ENCODE data around the gene IFNL2. TPM values are rescaled to one million over a fixed set of nuclear protein-coding genes. Genes with fewer than 3 reads are reported as not detected.

The IFNL2 gene
- total and polyA plus RNA-seq, 2 donors (not counting 3 experiments of a cell fraction or from before 2014, with no cell fraction given) = not detected

- intact Hi-C loops (cut with micrococcal nuclease) = no loop called here
- H3K79me2 ChIP-seq (ENCODE audit: control insufficient read depth, insufficient read depth, low read length) = no peaks in the 10 kb centered on the region
- no peak overlapping the region for H2AFZ ChIP-seq (ENCODE audit: low read depth, low read length)
- H3K9me1 ChIP-seq (replicated peaks; ENCODE audit: control insufficient read depth, extremely low read depth, insufficient read depth, low read length) = no peaks in the 10 kb centered on the region
- H3K4me1 ChIP-seq (ENCODE audit: control insufficient read depth, extremely low read depth, insufficient read depth, low read length) = no peaks in the 10 kb centered on the region
- H4K20me1 ChIP-seq (replicated peaks; ENCODE audit: control insufficient read depth, extremely low read depth, insufficient read depth, low read length) = no peaks in the 10 kb centered on the region
- H3K9ac ChIP-seq (replicated peaks; ENCODE audit: extremely low read depth, insufficient read depth, low read length) = no peak overlapping the region
- no peaks in the 10 kb centered on the region for H3K9me3 ChIP-seq (replicated peaks; ENCODE audit: control insufficient read depth, insufficient read depth, low read length)
- no peaks in the 10 kb centered on the region for H3K36me3 ChIP-seq (ENCODE audit: control insufficient read depth in 2 of 2, extremely low read depth in 1 of 2, insufficient read depth in 2 of 2, low read length in 2 of 2)
- FAIRE-seq (no peak), DNase-seq (ENCODE audit: low read depth, low spot score) (no peak)
- dilution Hi-C loops (cut with MboI; ENCODE audit: extremely low pct_ligation_motif_present, low sequenced_read_pairs) = no loop called here
- POLR2A ChIA-PET = no interaction called here
- no peak overlapping the region for H3K4me2 ChIP-seq (ENCODE audit: insufficient read depth, low read length)
- BruUV-seq (replicated peaks) = no TSS peak
- no peak overlapping the region for H3K4me3 ChIP-seq (replicated peaks in 1 of 3; ENCODE audit: insufficient read depth in 1 of 3, low read depth in 1 of 3, low read length in 3 of 3)
- H3K27me3 ChIP-seq (ENCODE audit: control insufficient read depth in 2 of 2, insufficient read depth in 2 of 2, low read length in 2 of 2) = peaks cover 2 to 10% of the 10 kb centered on the region in 2 experiments
- CTCF ChIA-PET = no interaction called here
- no peak overlapping the region for H3K27ac ChIP-seq (ENCODE audit: insufficient read depth, low read depth, low read length)
- TF ChIP-seq POLR2A (IDR thresholded peaks at IDR 0.05; ENCODE audit: low read depth, low read length) = no peak
- TF ChIP-seq CTCF (IDR thresholded peaks at IDR 0.05; ENCODE audit: extremely low read depth in 1 of 2, insufficient read depth in 1 of 2, low read depth in 1 of 2, low read length in 2 of 2) = no peak
- TF ChIP-seq EZH2 (IDR thresholded peaks at IDR 0.05; ENCODE audit: borderline replicate concordance, low read depth, low read length, severe bottlenecking) = no peak
- no peak for TF ChIP-seq MAX (IDR thresholded peaks at IDR 0.05; ENCODE audit: insufficient read depth, insufficient read length)
- no peak for TF ChIP-seq MYC (IDR thresholded peaks at IDR 0.05; ENCODE audit: low read depth, low read length)
- no peak for TF ChIP-seq GATA2 (IDR thresholded peaks at IDR 0.05; ENCODE audit: insufficient read depth, insufficient read length, low read depth, low read length)
- no peak for TF ChIP-seq JUN (IDR thresholded peaks at IDR 0.05; ENCODE audit: borderline replicate concordance, insufficient read depth, insufficient read length, low read depth)
- no peak for TF ChIP-seq POLR2AphosphoS5 (IDR thresholded peaks at IDR 0.05; ENCODE audit: insufficient read depth, low read depth, low read length)
- no peak for TF ChIP-seq FOS (IDR thresholded peaks at IDR 0.05; ENCODE audit: borderline replicate concordance, insufficient read depth, low read length)
Observed at GRCh38 chr19:39284032-39284431, 15.8 kb downstream of the IFNL2 start.

Measured in endothelial cell of umbilical vein (primary cell).